PC-3 (cell line): Measurements from ENCODE around the gene DDX5. TPM values are rescaled to one million over a fixed set of nuclear protein-coding genes. Genes with fewer than 3 reads are reported as not detected.

ENCODE experiments used
- ATAC-seq: fragments of 200-7000 bp; cut with Tn5 transposase; 2 replicates; pipeline ENCODE4 v1.9.1; 2020; ENCODE audit warnings: mild to moderate bottlenecking, moderate library complexity
- BruUV-seq: library from RNA; stranded (reverse); fragments of 400-500 nt; replicated peaks from 2 replicates; lab custom pipeline; 2021; lab: Mats Ljungman, UMichigan
- CTCF ChIA-PET: fragments of 300-600 bp; sonication (Branson Sonifier 250); formaldehyde crosslinking; loops from one replicate; lab custom pipeline; 2022; ENCODE audit warnings: antibody characterized with exemption; lab: Charles Lee
- POLR2A ChIA-PET: fragments of 300-600 bp; sonication (Branson Sonifier 250); formaldehyde crosslinking; loops from one replicate; lab custom pipeline; 2022; ENCODE audit warnings: antibody characterized with exemption; ENCODE audit not compliant: unreplicated experiment; lab: Charles Lee
- DNase-seq: peaks from one replicate; pipeline ENCODE4 v3.0.0-alpha.2; 2015
- H2AFZ ChIP-seq: fragments of 300-600 bp; sonication (generic); 2 replicates; pipeline ENCODE4 v1.6.0; 2016; ENCODE audit warnings: antibody characterized with exemption, low read length
- H3F3A ChIP-seq: fragments of 300-600 bp; sonication (generic); one replicate; pipeline ENCODE4 v1.6.0; 2017; ENCODE audit warnings: antibody characterized with exemption, low read length, control low read depth, mild to moderate bottlenecking; ENCODE audit not compliant: unreplicated experiment
- H3K27ac ChIP-seq: fragments of 300-600 bp; sonication (generic); 2 replicates; pipeline ENCODE4 v1.5.1; 2016; ENCODE audit warnings: mild to moderate bottlenecking, low read length
- H3K27me3 ChIP-seq: fragments of 300-600 bp; sonication (generic); 2 replicates; pipeline ENCODE4 v1.6.1; 2016; ENCODE audit warnings: low read length, mixed read lengths
- H3K36me3 ChIP-seq: fragments of 300-600 bp; sonication (generic); 2 replicates; pipeline ENCODE4 v1.6.1; 2016; ENCODE audit warnings: low read depth, mixed run types, low read length, mixed read lengths
- H3K4me1 ChIP-seq: fragments of 300-600 bp; sonication (generic); 2 replicates; pipeline ENCODE4 v1.5.1; 2016; ENCODE audit warnings: low read length; ENCODE audit not compliant: insufficient read depth
- H3K4me2 ChIP-seq: fragments of 300-600 bp; sonication (generic); 2 replicates; pipeline ENCODE4 v1.6.0; 2016; ENCODE audit warnings: low read length
- H3K4me3 ChIP-seq: fragments of 300-600 bp; sonication (generic); 2 replicates; pipeline ENCODE4 v1.5.1; 2016; ENCODE audit warnings: mild to moderate bottlenecking, low read length, mixed read lengths
- H3K79me2 ChIP-seq: fragments of 300-600 bp; sonication (generic); 2 replicates; pipeline ENCODE4 v1.6.1; 2017; ENCODE audit warnings: low read length, mixed read lengths
- H3K9ac ChIP-seq: fragments of 300-600 bp; sonication (generic); 2 replicates; pipeline ENCODE4 v1.6.0; 2016; ENCODE audit warnings: mild to moderate bottlenecking, low read length
- H3K9me2 ChIP-seq: fragments of 300-600 bp; sonication (generic); replicated peaks from 2 replicates; pipeline ENCODE4 v1.6.1; 2016; ENCODE audit warnings: mixed run types, low read length, mixed read lengths
- H3K9me3 ChIP-seq: fragments of 300-600 bp; sonication (generic); 2 replicates; pipeline ENCODE4 v1.6.1; 2016; ENCODE audit warnings: low read length, mixed read lengths
- H4K20me1 ChIP-seq: fragments of 300-600 bp; sonication (generic); 2 replicates; pipeline ENCODE4 v1.6.1; 2016; ENCODE audit warnings: low read length, mixed read lengths
- CTCF ChIP-seq: fragments of 300-600 bp; sonication (generic); conservative IDR thresholded peaks from 2 replicates; pipeline ENCODE4 v1.5.1; 2017; ENCODE audit warnings: antibody characterized with exemption, low read depth, mild to moderate bottlenecking, low read length
- EZH2 ChIP-seq: fragments of 300-600 bp; sonication (generic); IDR thresholded peaks from one replicate; pipeline ENCODE4 v1.6.1; 2017; ENCODE audit warnings: antibody characterized with exemption, mild to moderate bottlenecking, low read length; ENCODE audit not compliant: unreplicated experiment
- EZH2phosphoT487 ChIP-seq: fragments of 300-600 bp; sonication (generic); IDR thresholded peaks from 2 replicates; pipeline ENCODE4 v1.6.1; 2018; ENCODE audit warnings: mild to moderate bottlenecking, antibody characterized with exemption, low read length, borderline replicate concordance
- intact Hi-C: fragments of 100-400 bp; cut with micrococcal nuclease; formaldehyde crosslinking; loops from 2 replicates; pipeline ENCODE4 v1.9.0; 2023
- total RNA-seq: library from RNA; depleted of rRNA; stranded (reverse); fragments of >200 nt; gene quantifications from 2 replicates; pipeline ENCODE4 v1.2.3, GENCODE V29; 2014

DDX5 gene
- total RNA-seq, 1 experiment from 2014 or later: 450 TPM

DNA sequence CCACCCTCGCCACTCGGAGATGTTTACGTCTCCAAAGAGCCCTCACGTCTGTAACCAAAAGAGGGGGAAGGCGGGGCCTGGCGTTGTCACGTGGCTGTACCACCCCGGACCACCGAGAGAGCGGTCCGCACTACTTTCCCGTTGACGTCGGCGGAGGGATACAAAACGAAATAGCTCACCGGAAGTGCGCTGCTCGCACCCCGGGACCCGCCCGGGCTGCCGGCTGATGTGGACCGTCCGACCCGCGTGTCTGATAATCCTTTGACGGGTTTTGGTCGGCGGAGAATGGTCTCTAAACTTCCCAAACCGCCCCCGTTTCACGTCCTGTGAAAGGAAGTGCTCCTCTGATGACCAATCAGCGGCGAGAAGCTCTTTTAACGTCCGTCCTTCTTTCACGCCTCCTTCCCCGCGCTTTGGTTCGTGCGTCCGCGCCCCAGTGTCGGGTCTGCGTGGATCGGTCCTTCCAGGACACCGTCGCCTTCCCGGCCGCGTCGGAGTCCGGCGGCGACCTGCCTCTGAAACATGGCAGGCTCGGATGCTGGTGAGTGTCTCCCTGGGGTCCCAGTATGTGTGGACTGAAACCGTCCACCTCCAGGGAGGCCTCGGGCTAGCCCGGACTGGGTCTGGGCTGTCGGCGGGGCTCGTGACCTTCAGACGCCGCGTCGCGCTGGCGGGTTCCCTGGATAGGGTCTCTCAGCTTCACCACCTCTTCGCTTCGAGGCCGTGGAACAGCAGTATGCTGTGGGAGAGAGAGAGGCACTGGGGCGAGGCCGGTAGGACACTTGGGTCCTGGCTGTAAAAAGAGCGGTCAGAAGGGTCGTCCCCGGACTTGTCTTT, 705 bp upstream of the DDX5 start, which contains the start of gene CEP95:
CEP95 (plus strand) TSS at position 402 of the 837 bp plus-strand sequence; CDS start at position 523, 121 bp downstream.
- Histone ChIP-seq H3K9me3 (no peaks in the 10 kb centered on the region), H3K9me2 (no peaks in the 10 kb centered on the region), H2AFZ (peak within 1 kb of the TSS; percentile 90), H3K4me3 (peak within 1 kb of the TSS; percentile 86), H3K4me1 (peaks cover 35% of the 10 kb centered on the region), H3K27me3 (no peaks in the 10 kb centered on the region), H3K36me3 (peaks cover 51% of the 10 kb centered on the region), H3F3A (peaks cover 18% of the 10 kb centered on the region), H3K27ac (peak within 1 kb of the TSS; percentile 90), H4K20me1 (peaks cover 56% of the 10 kb centered on the region), H3K79me2 (peaks cover 83% of the 10 kb centered on the region), H3K4me2 (peak within 1 kb of the TSS; percentile 91), H3K9ac (peak within 1 kb of the TSS; percentile 97)
- ATAC-seq (peak; percentile 66), DNase-seq (peak; percentile 96)
- POLR2A ChIA-PET: interaction anchor here (0.6 to 2.4 kb wide), 8 partner anchors 10 to 550 kb away, joined by 3 to 50 read pairs (median 4); partner anchors contain the start of gene POLG2
- TF ChIP-seq CTCF (no peak), EZH2phosphoT487 (no peak), EZH2 (no peak)
- intact Hi-C loops: loop anchor here (1.0 to 5.0 kb wide), 3 partner anchors 9 to 231 kb away; partner anchors contain the start of gene POLG2
- no TSS peak for BruUV-seq
- CTCF ChIA-PET: interaction anchor here (0.5 to 0.6 kb wide), 2 partner anchors 10 to 226 kb away, joined by 3 to 6 read pairs; partner anchors contain the start of gene POLG2

GRCh38 chr17:64505340-64506200, 519 bp downstream of the DDX5 start:
- BruUV-seq: TSS peak; percentile 25

More at GRCh38 chr17:64505340-64506200, 519 bp downstream of the DDX5 start:
- DNase-seq (peak; percentile 85), ATAC-seq (peak; percentile 30)
- no peak for TF ChIP-seq EZH2phosphoT487
- TF ChIP-seq CTCF: no peak
- TF ChIP-seq EZH2: no peak
- peak overlapping the region; percentile 90 for H3K27ac ChIP-seq
- H3K4me3 ChIP-seq: peak overlapping the region; percentile 86
- peak overlapping the region; percentile 91 for H3K4me2 ChIP-seq
- H3K4me1 ChIP-seq: peaks cover 47% of the 10 kb centered on the region
- peaks cover 62% of the 10 kb centered on the region for H3K36me3 ChIP-seq
- ChIA-PET POLR2A (interaction anchor here (0.6 to 2.4 kb wide), 6 partner anchors 9 to 488 kb away, joined by 3 to 50 read pairs (median 4); partner anchors contain the start of gene POLG2), CTCF (interaction anchor here (0.6 kb wide), 1 partner anchor 722 kb away, joined by 3 read pairs; no protein-coding TSS in a partner anchor)
- H3F3A ChIP-seq: peaks cover 28% of the 10 kb centered on the region
- H3K9me2 ChIP-seq: no peaks in the 10 kb centered on the region
- H3K9me3 ChIP-seq: no peaks in the 10 kb centered on the region
- peaks cover 68% of the 10 kb centered on the region for H4K20me1 ChIP-seq
- no peaks in the 10 kb centered on the region for H3K27me3 ChIP-seq
- peak overlapping the region; percentile 97 for H3K9ac ChIP-seq
- H3K79me2 ChIP-seq: peaks cover 94% of the 10 kb centered on the region
- H2AFZ ChIP-seq: no peak overlapping the region
- intact Hi-C loops: loop anchor here (1.0 to 5.0 kb wide), 2 partner anchors 8 to 142 kb away; partner anchors contain the start of gene POLG2
